ENCODE data around the gene LMNA.

DNA sequence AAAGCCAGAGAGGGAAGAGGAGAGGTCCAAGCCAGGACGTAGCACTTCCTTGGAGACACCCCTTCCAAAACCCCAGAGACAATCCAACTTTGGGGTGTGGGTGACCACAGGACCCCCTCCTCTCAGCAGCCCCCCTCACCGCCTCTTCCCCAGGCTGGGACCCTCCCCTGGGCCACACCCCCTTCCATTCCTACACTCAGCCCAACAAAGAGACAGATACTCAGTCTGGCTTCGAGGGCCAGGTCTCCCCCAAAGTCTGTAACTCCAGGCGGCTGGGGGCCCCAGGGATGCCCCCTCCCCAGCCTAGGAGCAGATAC, 33.7 kb upstream of the LMNA start:
- TF ChIP-seq CTCF (conservative IDR thresholded peaks at IDR 0.05) (no peak), EZH2 (IDR thresholded peaks at IDR 0.05; ENCODE audit: low read depth) (no peak)

Measured in PC-9 (cell line).